Heart right ventricle (tissue), 16 donors: ENCODE data around the gene PTPRD. TPM values are rescaled to one million over a fixed set of nuclear protein-coding genes. Genes with fewer than 3 reads are reported as not detected.

Experiments used
- ATAC-seq, 8 donors: fragments of 200-7000 bp; cut with Tn5 transposase; one replicate each; pipeline ENCODE4 v1.9.1; 2020; ENCODE audit warnings: mild to moderate bottlenecking in 8 of 8, moderate library complexity in 8 of 8, moderate number of reproducible peaks in 1 of 8
- DNase-seq, 2 donors: peaks; one replicate each; pipeline ENCODE4 v3.0.0-alpha.2; 2020
- H3K27ac ChIP-seq, 10 donors: fragments of 200-600 bp; sonication (generic) in 2 of 10; one replicate each; pipeline versions ENCODE4 v1.5.0 to v1.8.0; 2020 to 2022; ENCODE audit warnings: mild to moderate bottlenecking in 3 of 10
- H3K27me3 ChIP-seq, 7 donors: fragments of 200-600 bp; one replicate each; pipeline ENCODE4 v1.8.0; 2021 to 2022; ENCODE audit warnings: mild to moderate bottlenecking in 2 of 7
- H3K36me3 ChIP-seq, 9 donors: fragments of 200-600 bp; sonication (generic) in 1 of 9; one replicate each; pipeline versions ENCODE4 v1.5.0 to v1.8.0; 2020 to 2022; ENCODE audit warnings: mild to moderate bottlenecking in 2 of 9
- H3K4me1 ChIP-seq, 9 donors: fragments of 200-600 bp; sonication (generic) in 1 of 9; one replicate each; pipeline versions ENCODE4 v1.5.0 to v1.8.0; 2020 to 2022; ENCODE audit warnings: mild to moderate bottlenecking in 4 of 9
- H3K4me3 ChIP-seq, 10 donors: fragments of 200-600 bp; sonication (generic) in 2 of 10; one replicate each; pipeline versions ENCODE4 v1.5.0 to v1.8.0; 2020 to 2022; ENCODE audit warnings: mild to moderate bottlenecking in 7 of 10, moderate library complexity in 2 of 10
- H3K9me3 ChIP-seq, 11 donors: fragments of 200-600 bp in 10 of 11; sonication (generic) in 2 of 11; one replicate each; pipeline versions ENCODE4 v1.5.0 to v1.8.0; 2013 to 2022; ENCODE audit warnings: mild to moderate bottlenecking in 2 of 11, control low read depth in 1 of 11, moderate library complexity in 1 of 11
- WGBS, 2 donors: extraction: QIAGEN DNeasy Blood & Tissue Kit; methylation state at CpG; one replicate each; pipeline ENCODE4 v1.1.7; 2013; ENCODE audit warnings: inconsistent platforms in 1 of 2; 5-methylcytosine and 5-hydroxymethylcytosine counted together
- intact Hi-C, 10 donors: fragments of 100-400 bp; cut with DNase I; formaldehyde crosslinking; loops; one replicate each; pipeline versions ENCODE4 v1.11.1 to v1.14.2; 2022
- polyA plus RNA-seq, 2 donors: library from polyadenylated mRNA; stranded (reverse); fragments of 200-250 nt; gene quantifications; one replicate each; pipeline ENCODE4 v1.2.3, GENCODE V29; 2013
- total RNA-seq, 10 donors: library from RNA; stranded (reverse); fragmentation: NEBNext Ultra II Directional in 3 of 10; extraction: Animal tissue kit (Norgen Biotek cat#: 25700) in 3 of 10; gene quantifications; one replicate each; pipeline versions ENCODE4 v1.2.1 to v1.2.4, GENCODE V29; 2021 to 2023
- TF ChIP-seq, protein P1 (sequence below), 9 donors: fragments of 200-600 bp; sonication (generic) in 2 of 9; IDR thresholded peaks; one replicate each; pipeline versions ENCODE4 v1.5.0 to v1.8.0; 2021 to 2022; ENCODE audit warnings: antibody characterized with exemption in 9 of 9, mild to moderate bottlenecking in 5 of 9, moderate library complexity in 1 of 9
- donor health status: Arrhythmogenic right ventricular cardiomyopathy.
- donor health status: ischemic (EF 13 %, LVEDD 7.1; RV severe dilation, severe dysfunction).
- donor health status: healthy with polysubstance abuse.
- donor health status: DM: no; HTN: yes; CAD: no.
- donor health status: DM: no; HTN: no; CAD: no.
- donor health status: ischemic (EF 25% LVEDD 6.9; RV normal size, moderate dysfunction).
- donor health status: ischemic (EF 25% LVEDD 5.7; RV mildly dilated, moderate dysfunction).
- donor health status: healthy.
- donor health status: DM: yes; HTN: yes; CAD: no.
- donor health status: Ischemic cardiomyopathy.
- donor health status: ischemic (EF 35%, LVEDD 5.7; RV mildly dilated, moderate dysfunction).
- donor health status: nonischemic (EF 11% LVEDD 7.7; RV severe dilation, severe dysfunction).
- donor health status: DM: yes; HTN: yes; CAD: no.
- donor health status: PGD.
- donor health status: ischemic (EF 29% LVEDD 5.4; RV normal size, mild dysfunction).
- donor health status: nonischemic (EF 23%, LVEDD 6.1; RV moderate dilation, normal function).

Gene PTPRD
- total and polyA plus RNA-seq, 12 donors = 1.4 to 25.2 (median 13.0) TPM

DNA sequence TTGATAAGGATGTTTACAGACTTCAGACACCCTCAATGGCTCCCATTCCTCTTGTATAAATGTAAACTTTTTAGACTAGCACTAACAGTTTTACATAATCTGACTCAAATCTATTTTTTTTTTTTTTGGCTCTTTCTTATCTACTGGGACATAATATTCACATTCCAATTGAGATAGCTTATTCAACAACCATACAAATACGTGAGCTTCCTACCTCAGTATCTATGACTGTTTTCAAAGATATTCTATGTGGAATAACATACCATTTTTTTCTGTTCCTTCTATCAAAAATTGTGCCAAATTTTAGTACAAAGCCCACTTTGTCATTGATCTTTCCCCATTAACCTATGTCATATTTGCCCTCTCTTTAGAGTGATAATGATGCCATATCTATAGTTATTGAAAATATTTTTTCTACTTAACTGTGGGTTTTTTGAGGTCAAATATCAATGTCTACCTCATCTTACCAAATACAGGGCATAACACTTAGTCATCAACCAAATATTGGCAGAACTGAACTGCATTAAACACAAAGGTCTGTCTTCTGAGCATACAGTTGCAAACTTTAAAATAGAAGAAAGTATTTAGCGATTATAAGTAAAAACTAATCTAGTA is 482.6 kb downstream of the PTPRD start:
- intact Hi-C loops = no loop called here
- WGBS, 2 donors = 69 to 80% methylated on average over 2 of the region's 2 CpGs
- DNase-seq (no peak), ATAC-seq (no peak)
- Histone ChIP-seq H3K27me3 (no peaks in the 10 kb centered on the region), H3K4me1 (no peaks in the 10 kb centered on the region), H3K9me3 (peaks cover 0 to 11% (median 0%) of the 10 kb centered on the region in 11 donors), H3K36me3 (no peaks in the 10 kb centered on the region), H3K27ac (no peak overlapping the region), H3K4me3 (no peak overlapping the region)
- TF ChIP-seq, protein P1, sequence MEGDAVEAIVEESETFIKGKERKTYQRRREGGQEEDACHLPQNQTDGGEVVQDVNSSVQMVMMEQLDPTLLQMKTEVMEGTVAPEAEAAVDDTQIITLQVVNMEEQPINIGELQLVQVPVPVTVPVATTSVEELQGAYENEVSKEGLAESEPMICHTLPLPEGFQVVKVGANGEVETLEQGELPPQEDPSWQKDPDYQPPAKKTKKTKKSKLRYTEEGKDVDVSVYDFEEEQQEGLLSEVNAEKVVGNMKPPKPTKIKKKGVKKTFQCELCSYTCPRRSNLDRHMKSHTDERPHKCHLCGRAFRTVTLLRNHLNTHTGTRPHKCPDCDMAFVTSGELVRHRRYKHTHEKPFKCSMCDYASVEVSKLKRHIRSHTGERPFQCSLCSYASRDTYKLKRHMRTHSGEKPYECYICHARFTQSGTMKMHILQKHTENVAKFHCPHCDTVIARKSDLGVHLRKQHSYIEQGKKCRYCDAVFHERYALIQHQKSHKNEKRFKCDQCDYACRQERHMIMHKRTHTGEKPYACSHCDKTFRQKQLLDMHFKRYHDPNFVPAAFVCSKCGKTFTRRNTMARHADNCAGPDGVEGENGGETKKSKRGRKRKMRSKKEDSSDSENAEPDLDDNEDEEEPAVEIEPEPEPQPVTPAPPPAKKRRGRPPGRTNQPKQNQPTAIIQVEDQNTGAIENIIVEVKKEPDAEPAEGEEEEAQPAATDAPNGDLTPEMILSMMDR (IDR thresholded peaks at IDR 0.05) = no peak

DNA sequence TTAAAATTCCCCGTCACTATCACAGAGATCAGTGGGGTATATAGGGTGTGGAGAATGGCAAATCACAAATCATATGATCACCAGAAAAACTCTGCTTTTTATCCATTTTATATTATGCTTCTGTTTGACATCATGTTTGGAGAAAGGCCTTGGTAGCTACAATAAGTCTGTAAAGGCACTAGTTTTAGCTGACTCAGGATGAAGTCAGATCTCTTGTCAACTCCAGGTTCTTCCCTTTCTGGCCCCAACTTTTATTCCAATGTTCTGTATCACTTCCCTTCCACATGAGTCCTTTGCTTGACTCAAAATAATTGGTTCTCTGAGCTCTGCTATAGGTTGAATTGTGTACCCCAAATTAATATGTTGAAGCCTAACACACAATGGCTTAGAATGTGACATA is 484.9 kb downstream of the PTPRD start:
- no peaks in the 10 kb centered on the region for H3K9me3 ChIP-seq
- H3K36me3 ChIP-seq = no peaks in the 10 kb centered on the region
- TF ChIP-seq, protein P1 (IDR thresholded peaks at IDR 0.05) = no peak
- no peak overlapping the region for H3K4me3 ChIP-seq
- no peak for DNase-seq
- WGBS, 2 donors = 93 to 95% methylated on average over 1 of the region's 1 CpG
- no peaks in the 10 kb centered on the region for H3K4me1 ChIP-seq
- intact Hi-C loops = no loop called here
- no peak overlapping the region for H3K27ac ChIP-seq
- no peaks in the 10 kb centered on the region for H3K27me3 ChIP-seq
- ATAC-seq = no peak

DNA sequence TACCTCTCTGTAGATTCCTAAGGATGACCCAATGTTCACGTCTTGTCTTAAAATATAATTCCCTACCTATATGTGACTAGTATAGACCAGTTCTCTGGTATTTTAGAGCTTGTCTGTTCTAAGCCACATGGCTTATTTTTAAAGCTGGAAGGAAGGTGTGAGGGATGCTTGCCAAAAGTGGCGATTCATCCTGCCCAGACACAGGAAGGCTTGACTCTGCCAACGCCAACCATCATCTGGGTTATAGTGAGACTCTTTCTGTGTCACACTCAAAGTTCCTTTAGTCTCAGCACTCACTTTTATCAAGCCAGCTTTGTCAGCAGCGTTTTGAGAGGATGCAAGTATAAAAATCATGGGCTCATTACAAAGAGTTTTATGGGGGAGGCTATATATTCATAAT is 500.0 kb downstream of the PTPRD start:
- no peak overlapping the region for H3K4me3 ChIP-seq
- TF ChIP-seq, protein P1 (IDR thresholded peaks at IDR 0.05) = no peak
- DNase-seq (peak; percentile 9 to 36), ATAC-seq (peak; percentile 20 to 87 (median 79))
- peaks cover 0 to 29% (median 0%) of the 10 kb centered on the region in 9 donors for H3K4me1 ChIP-seq
- H3K9me3 ChIP-seq = no peaks in the 10 kb centered on the region
- no peaks in the 10 kb centered on the region for H3K27me3 ChIP-seq
- no peaks in the 10 kb centered on the region for H3K36me3 ChIP-seq
- H3K27ac ChIP-seq = peak overlapping the region in 4 of 10 donors; percentile 8 to 58 (median 36)
- WGBS, 2 donors = 19 to 34% methylated on average over 4 of the region's 4 CpGs
- intact Hi-C loops = no loop called here

DNA sequence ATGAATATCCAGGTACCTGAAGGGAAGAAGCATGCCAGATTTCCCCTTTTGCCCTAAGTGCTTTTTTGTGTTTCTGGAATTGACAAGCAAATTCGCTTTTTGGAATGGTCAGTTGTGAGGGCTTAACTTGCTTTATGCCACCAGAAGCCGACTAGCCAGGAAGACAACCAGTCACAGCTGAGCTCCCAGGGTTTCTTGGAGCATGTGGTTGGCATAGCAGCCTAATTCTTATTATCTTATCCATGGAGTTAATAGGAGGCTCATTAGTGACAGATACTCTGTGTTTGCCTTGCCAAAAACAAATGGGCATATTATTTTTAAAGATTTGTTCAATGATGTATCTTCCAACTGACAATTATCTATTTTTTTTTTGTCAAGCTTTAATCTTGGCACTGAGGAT is 500.7 kb downstream of the PTPRD start:
- Histone ChIP-seq H3K4me3 (no peak overlapping the region), H3K27ac (peak overlapping the region in 4 of 10 donors; percentile 8 to 58 (median 36)), H3K9me3 (no peaks in the 10 kb centered on the region), H3K4me1 (peaks cover 0 to 29% (median 0%) of the 10 kb centered on the region in 9 donors), H3K27me3 (no peaks in the 10 kb centered on the region), H3K36me3 (no peaks in the 10 kb centered on the region)
- TF ChIP-seq, protein P1 (IDR thresholded peaks at IDR 0.05) = no peak
- ATAC-seq (peak in 1 of 8 donors; percentile 45), DNase-seq (no peak)
- 37 to 43% methylated on average over 2 of the region's 2 CpGs for WGBS, 2 donors
- intact Hi-C loops = no loop called here
